GM12878 (cell line): ENCODE measurements around the gene RAET1E. TPM values are rescaled to one million over a fixed set of nuclear protein-coding genes. Genes with fewer than 3 reads are reported as not detected.

ENCODE experiments used
- ATAC-seq: fragments of 200-7000 bp; cut with Tn5 transposase; 3 replicates; pipeline ENCODE4 v1.9.1; 2020; ENCODE audit warnings: mild to moderate bottlenecking, moderate library complexity
- BruUV-seq: library from RNA; stranded (reverse); fragments of 400-500 nt; replicated peaks from 2 replicates; lab custom pipeline; 2021; lab: Mats Ljungman, UMichigan
- CTCF ChIA-PET: fragments of 300-600 bp; sonication (Branson Sonifier 250); formaldehyde crosslinking; extraction: SDS; loops from one replicate; lab custom pipeline; 2021; ENCODE audit warnings: inconsistent platforms; lab: Yijun Ruan, JAX
- POLR2A ChIA-PET: fragments of 350-600 bp; formaldehyde crosslinking; extraction: SDS; loops from one replicate; lab custom pipeline; 2021; ENCODE audit warnings: inconsistent platforms; lab: Charles Lee
- RAD21 ChIA-PET: fragments of 300-600 bp; sonication (Branson Sonifier 250); formaldehyde crosslinking; loops from one replicate; lab custom pipeline; 2023; ENCODE audit warnings: antibody characterized with exemption; ENCODE audit not compliant: unreplicated experiment; lab: Charles Lee
- SMC1A ChIA-PET: fragments of 300-600 bp; sonication (Branson Sonifier 250); formaldehyde crosslinking; loops from one replicate; lab custom pipeline; 2023; ENCODE audit not compliant: unreplicated experiment, uncharacterized antibody; lab: Charles Lee
- DNase-seq: peaks from one replicate; pipeline ENCODE4 v3.0.0-alpha.2; 2011; ENCODE audit warnings: low read depth, low spot score
- FAIRE-seq: peaks from 3 replicates; lab custom pipeline; 2011; peaks lifted over from hg19 to GRCh38; lab: Jason Lieb, UNC
- H2AFZ ChIP-seq: 2 replicates; pipeline ENCODE4 v1.6.0; 2011; ENCODE audit warnings: low read depth, low read length, control low read depth; ENCODE audit not compliant: control insufficient read depth
- H3K27ac ChIP-seq: 2 replicates; pipeline ENCODE4 v1.5.1; 2011; ENCODE audit warnings: control low read depth; ENCODE audit not compliant: control insufficient read depth, insufficient read depth
- H3K27me3 ChIP-seq, 2 experiments: replicated peaks in 1 of 2; 2 replicates each; pipeline versions ENCODE4 v1.6.0 to v1.6.1; 2011; ENCODE audit warnings: low read length in 1 of 2; ENCODE audit not compliant: control insufficient read depth in 2 of 2, insufficient read depth in 2 of 2
- H3K36me3 ChIP-seq, 2 experiments: 2 replicates each; pipeline ENCODE4 v1.5.1; 2011; ENCODE audit warnings: low read length in 1 of 2; ENCODE audit not compliant: control insufficient read depth in 2 of 2, insufficient read depth in 2 of 2
- H3K4me1 ChIP-seq: 2 replicates; pipeline ENCODE4 v1.6.1; 2011; ENCODE audit warnings: mild to moderate bottlenecking, low read length, moderate library complexity, mixed read lengths; ENCODE audit not compliant: control insufficient read depth, insufficient read depth
- H3K4me2 ChIP-seq: 2 replicates; pipeline ENCODE4 v1.6.0; 2011; ENCODE audit warnings: control low read depth; ENCODE audit not compliant: control insufficient read depth, insufficient read depth
- H3K4me3 ChIP-seq: fragments of 200-600 bp; sonication (generic); 2 replicates; pipeline ENCODE4 v1.5.1; 2016
- H3K79me2 ChIP-seq: 2 replicates; pipeline ENCODE4 v1.6.0; 2011; ENCODE audit warnings: low read length; ENCODE audit not compliant: control insufficient read depth, insufficient read depth
- H3K9ac ChIP-seq: 2 replicates; pipeline ENCODE4 v1.8.0; 2011; ENCODE audit warnings: low read length, control low read depth, mixed read lengths; ENCODE audit not compliant: control insufficient read depth, insufficient read depth
- H3K9me3 ChIP-seq: replicated peaks from 3 replicates; pipeline ENCODE4 v1.5.1; 2011; ENCODE audit warnings: mild to moderate bottlenecking, low read length; ENCODE audit not compliant: control insufficient read depth, insufficient read depth
- H4K20me1 ChIP-seq: 2 replicates; pipeline ENCODE4 v1.6.0; 2011; ENCODE audit not compliant: control insufficient read depth, insufficient read depth
- BRCA1 ChIP-seq: IDR thresholded peaks from 2 replicates; pipeline ENCODE4 v1.6.1; 2011; ENCODE audit warnings: low read depth, low read length, improper control_type of control experiment
- CBX5 ChIP-seq: sonication (generic); IDR thresholded peaks from 2 replicates; pipeline ENCODE4 v1.6.1; 2016; ENCODE audit warnings: low read depth, moderate library complexity, mild to moderate bottlenecking, inconsistent platforms
- CHD2 ChIP-seq: IDR thresholded peaks from 2 replicates; pipeline ENCODE4 v1.6.1; 2011; ENCODE audit warnings: low read depth, low read length, improper control_type of control experiment, borderline replicate concordance
- CREB1 ChIP-seq: IDR thresholded peaks from 2 replicates; pipeline ENCODE4 v1.6.1; 2012; ENCODE audit warnings: low read depth, mild to moderate bottlenecking, inconsistent platforms
- HDAC6 ChIP-seq: fragments of 200-600 bp; sonication (generic); IDR thresholded peaks from one replicate; pipeline ENCODE4 v1.8.0; 2017; ENCODE audit warnings: antibody characterized with exemption; ENCODE audit not compliant: unreplicated experiment
- SIX5 ChIP-seq: IDR thresholded peaks from 2 replicates; pipeline ENCODE4 v1.6.1; 2011; ENCODE audit warnings: mild to moderate bottlenecking, low read depth, low read length, moderate library complexity; ENCODE audit not compliant: severe bottlenecking
- SREBF1 ChIP-seq: IDR thresholded peaks from 2 replicates; pipeline ENCODE4 v1.6.1; 2012; ENCODE audit warnings: mild to moderate bottlenecking, low read length
- ZBED1 ChIP-seq: IDR thresholded peaks from 2 replicates; pipeline ENCODE4 v1.6.1; 2016; ENCODE audit warnings: borderline replicate concordance
- WGBS: methylation state at CpG from one replicate; pipeline ENCODE4 v1.1.6; 2016; ENCODE audit warnings: low lambda C conversion rate; ENCODE audit not compliant: insufficient replicate concordance, insufficient coverage; ENCODE audit errors: missing lambda C conversion rate; 5-methylcytosine and 5-hydroxymethylcytosine counted together
- in situ Hi-C: fragments of 300-500 bp; cut with MboI; formaldehyde crosslinking; loops from 9 replicates; pipeline ENCODE4 v1.14.3; 2018; ENCODE audit warnings: mixed read lengths
- intact Hi-C: fragments of 100-400 bp; cut with micrococcal nuclease; formaldehyde crosslinking; loops from one replicate; pipeline ENCODE4 v1.14.2; 2022; ENCODE audit not compliant: unreplicated experiment
- polyA plus RNA-seq, 11 experiments: library from polyadenylated mRNA; depleted of rRNA in 4 of 11; unstranded in 6 of 11; stranded (reverse) in 5 of 11; fragments of >200 nt; fragmentation: Nextera tagmentation in 4 of 11; fragmentation: Illumina TruSeq in 1 of 11; extraction: Ambion mirVana in 4 of 11; extraction: Trizol in 1 of 11; gene quantifications; 1 replicate in 1 of 11; 2 replicates in 10 of 11; pipeline versions ENCODE4 v1.2.1 to v1.2.3, GENCODE V29; 2011 to 2016; ENCODE audit warnings: inconsistent platforms in 2 of 11, missing spikeins in 2 of 11, low read depth in 1 of 11
- total RNA-seq, 4 experiments: library from RNA; depleted of rRNA in 3 of 4; stranded (reverse); fragments of >200 nt in 3 of 4; fragmentation: Illumina TruSeq in 1 of 4; extraction: Trizol in 1 of 4; gene quantifications; 2 replicates each; pipeline versions ENCODE4 v1.2.1 to v1.2.3, GENCODE V29; 2013 to 2021

The RAET1E gene
- total and polyA plus RNA-seq, 10 of the 15 experiments (the other 5 are each of a cell fraction or from before 2014, with no cell fraction given) = not detected

- CTCF ChIA-PET = no interaction called here
- RAD21 ChIA-PET = no interaction called here
- SMC1A ChIA-PET = no interaction called here
- Histone ChIP-seq H3K4me3 (no peak overlapping the region), H4K20me1 (no peaks in the 10 kb centered on the region), H3K4me2 (no peak overlapping the region), H2AFZ (no peak overlapping the region), H3K36me3 (no peaks in the 10 kb centered on the region), H3K27me3 (no peaks in the 10 kb centered on the region; a peak in 3 of 4 replicates), H3K4me1 (no peaks in the 10 kb centered on the region), H3K9ac (no peak overlapping the region), H3K27ac (no peak overlapping the region), H3K79me2 (no peaks in the 10 kb centered on the region), H3K9me3 (no peaks in the 10 kb centered on the region; the same call in 2 of the 3 replicates)
- in situ Hi-C loops = no loop called here
- TF ChIP-seq HDAC6 (no peak), CREB1 (no peak), BRCA1 (no peak), CBX5 (no peak), CHD2 (no peak)
- ATAC-seq (no peak), DNase-seq (no peak), FAIRE-seq (no peak)
- intact Hi-C loops = no loop called here
- 45% methylated on average over 2 of the region's 2 CpGs for WGBS
- BruUV-seq = no TSS peak
- POLR2A ChIA-PET = no interaction called here
Observed at GRCh38 chr6:149871182-149871581, 26.7 kb downstream of the RAET1E start.

- ATAC-seq = no peak
- ChIA-PET CTCF (interaction anchor here (1.2 to 1.6 kb wide), 2 partner anchors 15 to 17 kb away, joined by 3 to 7 read pairs; no protein-coding TSS in a partner anchor), SMC1A (interaction anchor here (1.1 to 1.2 kb wide), 2 partner anchors 34 to 100 kb away, joined by 3 read pairs; no protein-coding TSS in a partner anchor), POLR2A (no interaction called here), RAD21 (no interaction called here)
- no peak overlapping the region for H2AFZ ChIP-seq
- no peak for TF ChIP-seq SIX5
- no peak for TF ChIP-seq ZBED1
- no peak for TF ChIP-seq SREBF1
- no peaks in the 10 kb centered on the region for H4K20me1 ChIP-seq
- H3K4me1 ChIP-seq = no peaks in the 10 kb centered on the region; the same call in 1 of the 2 replicates
- no peak overlapping the region for H3K4me3 ChIP-seq
- H3K36me3 ChIP-seq = no peaks in the 10 kb centered on the region
- no peaks in the 10 kb centered on the region for H3K79me2 ChIP-seq
- H3K9ac ChIP-seq = no peak overlapping the region
- no peaks in the 10 kb centered on the region; the same call in 1 of the 3 replicates for H3K9me3 ChIP-seq
- no TSS peak for BruUV-seq
- H3K27ac ChIP-seq = no peak overlapping the region
- 56% methylated on average over 10 of the region's 10 CpGs for WGBS
- no peak for FAIRE-seq
- no peak overlapping the region for H3K4me2 ChIP-seq
- DNase-seq = no peak
- H3K27me3 ChIP-seq = no peaks in the 10 kb centered on the region; a peak in 3 of 4 replicates
- intact Hi-C loops (loop anchor here (10.0 kb wide), 1 partner anchor 145 kb away; no protein-coding TSS in a partner anchor), in situ Hi-C loops (no loop called here)
Observed at GRCh38 chr6:149869275-149869892, 28.5 kb downstream of the RAET1E start.
